Activated CD8-positive, alpha-beta T cell treated with anti-CD3 and anti-CD28 coated beads for 36 hours (primary cell): ENCODE measurements around the gene PDCD10. TPM values are rescaled to one million over a fixed set of nuclear protein-coding genes. Genes with fewer than 3 reads are reported as not detected.
A peak's percentile ranks its signal among the peaks of the same experiment; 100 is the strongest.

Source experiments
- ATAC-seq: fragments of 200-7000 bp; cut with Tn5 transposase; one replicate; pipeline ENCODE4 v1.10.0; 2021; ENCODE audit warnings: mild to moderate bottlenecking, moderate library complexity
- CTCF ChIA-PET: fragments of 350-600 bp; sonication (Branson Sonifier 250); formaldehyde crosslinking; loops from one replicate; lab custom pipeline; 2021; ENCODE audit warnings: antibody characterized with exemption; lab: Charles Lee
- POLR2A ChIA-PET: fragments of 350-600 bp; sonication (Branson Sonifier 250); formaldehyde crosslinking; loops from one replicate; lab custom pipeline; 2021; ENCODE audit warnings: antibody characterized with exemption; lab: Charles Lee
- DNase-seq: peaks from one replicate; pipeline ENCODE4 v3.0.0-alpha.2; 2020
- H3K27ac Mint-ChIP-seq: one replicate; pipeline ENCODE4 v1.8.0; 2021; ENCODE audit warnings: mild to moderate bottlenecking, mixed read lengths
- H3K27me3 Mint-ChIP-seq: one replicate; pipeline ENCODE4 v1.8.0; 2021; ENCODE audit warnings: mixed read lengths
- H3K36me3 Mint-ChIP-seq: one replicate; pipeline ENCODE4 v1.8.0; 2021; ENCODE audit warnings: low read depth, mixed read lengths
- H3K4me1 Mint-ChIP-seq: one replicate; pipeline ENCODE4 v1.8.0; 2021; ENCODE audit warnings: low read depth, mixed read lengths
- H3K4me3 Mint-ChIP-seq: one replicate; pipeline ENCODE4 v1.8.0; 2021; ENCODE audit warnings: mild to moderate bottlenecking, moderate library complexity, mixed read lengths
- H3K9me3 Mint-ChIP-seq: one replicate; pipeline ENCODE4 v1.8.0; 2021; ENCODE audit warnings: mixed read lengths
- CTCF ChIP-seq: fragments of 200-600 bp; IDR thresholded peaks from one replicate; pipeline ENCODE4 v1.8.0; 2022; ENCODE audit warnings: antibody characterized with exemption, mild to moderate bottlenecking
- intact Hi-C: fragments of 100-400 bp; cut with micrococcal nuclease; formaldehyde crosslinking; loops from one replicate; pipeline ENCODE4 v1.10.0; 2022
- total RNA-seq, 2 experiments: library from RNA; stranded (reverse); gene quantifications; one replicate each; pipeline ENCODE4 v1.2.3, GENCODE V29; 2021

Gene PDCD10
- total RNA-seq, 2 experiments from 2014 or later = 68.9 to 74.0 TPM

- intact Hi-C loops = no loop called here
- DNase-seq (no peak), ATAC-seq (no peak)
- H3K9me3 Mint-ChIP-seq = no peaks in the 10 kb centered on the region
- no peak overlapping the region for H3K27ac Mint-ChIP-seq
- H3K27me3 Mint-ChIP-seq = no peaks in the 10 kb centered on the region
- no peaks in the 10 kb centered on the region for H3K36me3 Mint-ChIP-seq
- ChIA-PET CTCF (interaction anchor here (1.4 to 1.9 kb wide), 2 partner anchors 58 kb away, joined by 3 to 7 read pairs; no protein-coding TSS in a partner anchor), POLR2A (no interaction called here)
- TF ChIP-seq CTCF = no peak
- peaks cover 20% of the 10 kb centered on the region for H3K4me1 Mint-ChIP-seq
- no peak overlapping the region for H3K4me3 Mint-ChIP-seq
These were observed 7.6 kb upstream of the PDCD10 start for GRCh38 chr3:167742338-167742737.

GRCh38 chr3:167740961-167741587 is 6.4 kb upstream of the PDCD10 start:
- peaks cover 29% of the 10 kb centered on the region for H3K4me1 Mint-ChIP-seq
- ATAC-seq (peak; percentile 98), DNase-seq (peak; percentile 67)
- H3K27me3 Mint-ChIP-seq = no peaks in the 10 kb centered on the region
- TF ChIP-seq CTCF = peak; percentile 27
- ChIA-PET POLR2A (no interaction called here), CTCF (interaction anchor here (0.8 to 2.8 kb wide), 14 partner anchors 9 to 362 kb away, joined by 3 to 16 read pairs (median 4); no protein-coding TSS in a partner anchor)
- H3K4me3 Mint-ChIP-seq = no peak overlapping the region
- no peaks in the 10 kb centered on the region for H3K36me3 Mint-ChIP-seq
- intact Hi-C loops = no loop called here
- no peak overlapping the region for H3K27ac Mint-ChIP-seq
- H3K9me3 Mint-ChIP-seq = no peaks in the 10 kb centered on the region

GRCh38 chr3:167739190-167739810 is 4.6 kb upstream of the PDCD10 start:
- no peak for DNase-seq
- ChIA-PET CTCF (interaction anchor here (2.8 kb wide), 1 partner anchor 10 kb away, joined by 16 read pairs; no protein-coding TSS in a partner anchor), POLR2A (interaction anchor here (1.1 kb wide), 1 partner anchor 11 kb away, joined by 3 read pairs; no protein-coding TSS in a partner anchor)
- no peaks in the 10 kb centered on the region for H3K36me3 Mint-ChIP-seq
- intact Hi-C loops = no loop called here
- no peaks in the 10 kb centered on the region for H3K27me3 Mint-ChIP-seq
- TF ChIP-seq CTCF = no peak
- ATAC-seq = no peak
- H3K9me3 Mint-ChIP-seq = no peaks in the 10 kb centered on the region
- no peak overlapping the region for H3K27ac Mint-ChIP-seq
- no peak overlapping the region for H3K4me3 Mint-ChIP-seq
- H3K4me1 Mint-ChIP-seq = peaks cover 29% of the 10 kb centered on the region

- POLR2A ChIA-PET = no interaction called here
- H3K36me3 Mint-ChIP-seq = no peaks in the 10 kb centered on the region
- CTCF ChIA-PET = no interaction called here
These were observed 3.3 kb upstream of the PDCD10 start for GRCh38 chr3:167738037-167738436.

More at GRCh38 chr3:167738037-167738436, 3.3 kb upstream of the PDCD10 start:
- no peaks in the 10 kb centered on the region for H3K27me3 Mint-ChIP-seq
- H3K4me3 Mint-ChIP-seq = no peak overlapping the region
- intact Hi-C loops = no loop called here
- H3K4me1 Mint-ChIP-seq = peaks cover 24% of the 10 kb centered on the region
- no peak overlapping the region for H3K27ac Mint-ChIP-seq
- DNase-seq = no peak
- ATAC-seq = no peak
- TF ChIP-seq CTCF = no peak
- no peaks in the 10 kb centered on the region for H3K9me3 Mint-ChIP-seq
